WTC11 (cell line): ENCODE results near the gene OPCML. TPM values are rescaled to one million over a fixed set of nuclear protein-coding genes. Genes with fewer than 3 reads are reported as not detected.

ENCODE experiments used
- ATAC-seq: fragments of 200-7000 bp; cut with Tn5 transposase; 2 replicates; pipeline ENCODE4 v1.10.0; 2021; ENCODE audit warnings: mild to moderate bottlenecking, moderate library complexity
- CTCF ChIA-PET: fragments of 300-600 bp; sonication (Branson Sonifier 250); formaldehyde crosslinking; loops from one replicate; lab custom pipeline; 2021; ENCODE audit warnings: antibody characterized with exemption; lab: Charles Lee
- POLR2A ChIA-PET: fragments of 350-600 bp; sonication (Branson Sonifier 250); formaldehyde crosslinking; loops from one replicate; lab custom pipeline; 2021; ENCODE audit warnings: antibody characterized with exemption; lab: Charles Lee
- DNase-seq: peaks from one replicate; pipeline ENCODE4 v3.0.0; 2021; ENCODE audit warnings: low spot score
- H3K27ac Mint-ChIP-seq: 2 replicates; pipeline ENCODE4 v1.8.0; 2021; ENCODE audit warnings: mixed read lengths
- H3K27me3 Mint-ChIP-seq: 2 replicates; pipeline ENCODE4 v1.8.0; 2021; ENCODE audit warnings: low read depth, mild to moderate bottlenecking, moderate library complexity, mixed read lengths
- H3K36me3 Mint-ChIP-seq: 2 replicates; pipeline ENCODE4 v1.8.0; 2021; ENCODE audit warnings: mixed read lengths
- H3K4me1 Mint-ChIP-seq: 2 replicates; pipeline ENCODE4 v1.8.0; 2022; ENCODE audit warnings: mixed read lengths
- H3K4me3 Mint-ChIP-seq: 2 replicates; pipeline ENCODE4 v1.8.0; 2021; ENCODE audit warnings: mild to moderate bottlenecking, moderate library complexity, mixed read lengths
- H3K9me3 Mint-ChIP-seq: 2 replicates; pipeline ENCODE4 v1.8.0; 2021; ENCODE audit warnings: mixed read lengths
- ETV6 ChIP-seq: sonication (generic); formaldehyde crosslinking; IDR thresholded peaks from 2 replicates; pipeline ENCODE4 v1.8.1; 2022; ENCODE audit warnings: mild to moderate bottlenecking, missing genetic modification reagents
- GABPB1 ChIP-seq: sonication (generic); formaldehyde crosslinking; IDR thresholded peaks from 2 replicates; pipeline ENCODE4 v1.8.1; 2023; ENCODE audit warnings: mild to moderate bottlenecking, missing genetic modification reagents
- HMGA2 ChIP-seq: fragments of 250-450 bp; sonication (Bioruptor Pico); IDR thresholded peaks from 2 replicates; pipeline ENCODE4 v1.4.0; 2021; ENCODE audit warnings: mild to moderate bottlenecking, moderate library complexity
- JUN ChIP-seq: sonication (generic); formaldehyde crosslinking; IDR thresholded peaks from 2 replicates; pipeline ENCODE4 v1.8.0; 2023; ENCODE audit warnings: mild to moderate bottlenecking, missing genetic modification reagents
- NFE2L1 ChIP-seq: sonication (generic); formaldehyde crosslinking; IDR thresholded peaks from 2 replicates; pipeline ENCODE4 v1.8.1; 2023; ENCODE audit warnings: missing genetic modification reagents
- OVOL2 ChIP-seq: fragments of 250-450 bp; sonication (Bioruptor Pico); IDR thresholded peaks from 2 replicates; pipeline ENCODE4 v1.9.0; 2021; ENCODE audit warnings: mild to moderate bottlenecking, borderline replicate concordance
- PRRX2 ChIP-seq: fragments of 250-450 bp; sonication (Bioruptor Pico); IDR thresholded peaks from 2 replicates; pipeline ENCODE4 v1.8.0; 2021; ENCODE audit warnings: mild to moderate bottlenecking
- SOX15 ChIP-seq: fragments of 250-450 bp; sonication (Bioruptor Pico); IDR thresholded peaks from 2 replicates; pipeline ENCODE4 v1.9.0; 2021; ENCODE audit warnings: mild to moderate bottlenecking
- SP1 ChIP-seq: sonication (generic); formaldehyde crosslinking; conservative IDR thresholded peaks from 2 replicates; pipeline ENCODE4 v1.8.1; 2022; ENCODE audit warnings: missing genetic modification reagents
- TEAD4 ChIP-seq: sonication (generic); formaldehyde crosslinking; IDR thresholded peaks from 2 replicates; pipeline ENCODE4 v1.8.0; 2022; ENCODE audit warnings: mild to moderate bottlenecking, missing genetic modification reagents
- ZNF121 ChIP-seq: sonication (generic); formaldehyde crosslinking; IDR thresholded peaks from 2 replicates; pipeline ENCODE4 v1.8.0; 2023; ENCODE audit warnings: missing genetic modification reagents
- ZNF138 ChIP-seq: sonication (generic); formaldehyde crosslinking; conservative IDR thresholded peaks from 2 replicates; pipeline ENCODE4 v1.8.1; 2022; ENCODE audit warnings: mild to moderate bottlenecking, moderate library complexity, missing genetic modification reagents
- ZNF317 ChIP-seq: sonication (generic); formaldehyde crosslinking; IDR thresholded peaks from 2 replicates; pipeline ENCODE4 v1.8.1; 2023; ENCODE audit warnings: low read depth, mild to moderate bottlenecking, moderate library complexity, missing genetic modification reagents, borderline replicate concordance
- ZNF423 ChIP-seq: fragments of 250-450 bp; sonication (Bioruptor Pico); IDR thresholded peaks from 2 replicates; pipeline ENCODE4 v2.1.2; 2022; ENCODE audit warnings: mild to moderate bottlenecking, moderate library complexity
- total RNA-seq: library from RNA; stranded (reverse); gene quantifications from 3 replicates; pipeline ENCODE4 v1.2.3, GENCODE V29; 2021
- TF ChIP-seq, protein P1 (sequence below): sonication (generic); formaldehyde crosslinking; IDR thresholded peaks from 2 replicates; pipeline ENCODE4 v1.8.0; 2022; ENCODE audit warnings: mild to moderate bottlenecking, missing genetic modification reagents
- TF ChIP-seq, protein P2 (sequence below): sonication (generic); formaldehyde crosslinking; IDR thresholded peaks from 2 replicates; pipeline ENCODE4 v1.8.0; 2022; ENCODE audit warnings: mild to moderate bottlenecking, missing genetic modification reagents
- TF ChIP-seq, protein P3 (sequence below): fragments of 250-450 bp; sonication (Bioruptor Pico); IDR thresholded peaks from 2 replicates; pipeline ENCODE4 v1.8.0; 2021; ENCODE audit warnings: mild to moderate bottlenecking
- TF ChIP-seq, protein P4 (sequence below): sonication (generic); formaldehyde crosslinking; IDR thresholded peaks from 2 replicates; pipeline ENCODE4 v1.8.1; 2023; ENCODE audit warnings: mild to moderate bottlenecking, missing genetic modification reagents, borderline replicate concordance
- TF ChIP-seq, protein P5 (sequence below): sonication (generic); formaldehyde crosslinking; IDR thresholded peaks from 2 replicates; pipeline ENCODE4 v1.8.1; 2023; ENCODE audit warnings: mild to moderate bottlenecking, missing genetic modification reagents
- TF ChIP-seq, protein P6 (sequence below): sonication (generic); formaldehyde crosslinking; IDR thresholded peaks from 2 replicates; pipeline ENCODE4 v1.8.1; 2023; ENCODE audit warnings: mild to moderate bottlenecking, missing genetic modification reagents, moderate library complexity
- TF ChIP-seq, protein P7 (sequence below): fragments of 200-600 bp; IDR thresholded peaks from 2 replicates; pipeline ENCODE4 v1.8.0; 2022; ENCODE audit warnings: antibody characterized with exemption

Gene OPCML
- total RNA-seq, 1 experiment from 2014 or later = 1.5 TPM

DNA sequence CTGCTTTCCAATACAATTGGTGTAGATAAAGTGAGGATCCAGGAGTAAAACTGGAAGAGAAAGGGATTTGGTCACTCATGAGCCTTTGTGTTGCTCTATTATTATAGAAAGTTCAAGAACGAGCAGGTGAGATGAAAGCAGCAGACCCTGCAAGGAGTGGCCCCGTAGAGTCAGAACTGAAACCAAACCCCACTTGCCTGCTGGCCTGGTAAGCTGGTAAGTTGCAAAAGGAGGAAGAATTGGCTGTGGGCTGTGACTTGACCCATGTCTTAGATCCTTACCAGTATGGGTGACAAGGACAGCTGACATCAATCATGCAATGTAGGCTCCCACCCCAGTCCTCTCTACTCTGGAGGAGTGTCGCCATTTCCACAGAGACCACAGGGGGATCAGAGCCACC is 201.3 kb downstream of the OPCML start:
- ChIA-PET CTCF (no interaction called here), POLR2A (no interaction called here)
- H3K9me3 Mint-ChIP-seq = peaks cover 6% of the 10 kb centered on the region
- no peak overlapping the region for H3K4me3 Mint-ChIP-seq
- no peaks in the 10 kb centered on the region; the same call in 1 of the 2 replicates for H3K27me3 Mint-ChIP-seq
- TF ChIP-seq JUN (CRISPR knock-in tag) = no peak
- no peak for TF ChIP-seq HMGA2
- TF ChIP-seq SP1 (CRISPR knock-in tag) = no peak
- no peak for TF ChIP-seq ZNF121 (CRISPR knock-in tag)
- no peak for TF ChIP-seq PRRX2 (CRISPR knock-in tag)
- TF ChIP-seq ZNF317 (CRISPR knock-in tag) = no peak
- TF ChIP-seq, protein P1, sequence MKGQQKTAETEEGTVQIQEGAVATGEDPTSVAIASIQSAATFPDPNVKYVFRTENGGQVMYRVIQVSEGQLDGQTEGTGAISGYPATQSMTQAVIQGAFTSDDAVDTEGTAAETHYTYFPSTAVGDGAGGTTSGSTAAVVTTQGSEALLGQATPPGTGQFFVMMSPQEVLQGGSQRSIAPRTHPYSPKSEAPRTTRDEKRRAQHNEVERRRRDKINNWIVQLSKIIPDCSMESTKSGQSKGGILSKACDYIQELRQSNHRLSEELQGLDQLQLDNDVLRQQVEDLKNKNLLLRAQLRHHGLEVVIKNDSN (CRISPR knock-in tag) = no peak
- TF ChIP-seq, protein P2, sequence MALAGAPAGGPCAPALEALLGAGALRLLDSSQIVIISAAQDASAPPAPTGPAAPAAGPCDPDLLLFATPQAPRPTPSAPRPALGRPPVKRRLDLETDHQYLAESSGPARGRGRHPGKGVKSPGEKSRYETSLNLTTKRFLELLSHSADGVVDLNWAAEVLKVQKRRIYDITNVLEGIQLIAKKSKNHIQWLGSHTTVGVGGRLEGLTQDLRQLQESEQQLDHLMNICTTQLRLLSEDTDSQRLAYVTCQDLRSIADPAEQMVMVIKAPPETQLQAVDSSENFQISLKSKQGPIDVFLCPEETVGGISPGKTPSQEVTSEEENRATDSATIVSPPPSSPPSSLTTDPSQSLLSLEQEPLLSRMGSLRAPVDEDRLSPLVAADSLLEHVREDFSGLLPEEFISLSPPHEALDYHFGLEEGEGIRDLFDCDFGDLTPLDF (CRISPR knock-in tag) = no peak
- no peak for TF ChIP-seq GABPB1 (CRISPR knock-in tag)
- TF ChIP-seq, protein P3, sequence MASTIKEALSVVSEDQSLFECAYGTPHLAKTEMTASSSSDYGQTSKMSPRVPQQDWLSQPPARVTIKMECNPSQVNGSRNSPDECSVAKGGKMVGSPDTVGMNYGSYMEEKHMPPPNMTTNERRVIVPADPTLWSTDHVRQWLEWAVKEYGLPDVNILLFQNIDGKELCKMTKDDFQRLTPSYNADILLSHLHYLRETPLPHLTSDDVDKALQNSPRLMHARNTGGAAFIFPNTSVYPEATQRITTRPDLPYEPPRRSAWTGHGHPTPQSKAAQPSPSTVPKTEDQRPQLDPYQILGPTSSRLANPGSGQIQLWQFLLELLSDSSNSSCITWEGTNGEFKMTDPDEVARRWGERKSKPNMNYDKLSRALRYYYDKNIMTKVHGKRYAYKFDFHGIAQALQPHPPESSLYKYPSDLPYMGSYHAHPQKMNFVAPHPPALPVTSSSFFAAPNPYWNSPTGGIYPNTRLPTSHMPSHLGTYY (CRISPR knock-in tag) = no peak
- TF ChIP-seq SOX15 (CRISPR knock-in tag) = no peak
- TF ChIP-seq, protein P4, sequence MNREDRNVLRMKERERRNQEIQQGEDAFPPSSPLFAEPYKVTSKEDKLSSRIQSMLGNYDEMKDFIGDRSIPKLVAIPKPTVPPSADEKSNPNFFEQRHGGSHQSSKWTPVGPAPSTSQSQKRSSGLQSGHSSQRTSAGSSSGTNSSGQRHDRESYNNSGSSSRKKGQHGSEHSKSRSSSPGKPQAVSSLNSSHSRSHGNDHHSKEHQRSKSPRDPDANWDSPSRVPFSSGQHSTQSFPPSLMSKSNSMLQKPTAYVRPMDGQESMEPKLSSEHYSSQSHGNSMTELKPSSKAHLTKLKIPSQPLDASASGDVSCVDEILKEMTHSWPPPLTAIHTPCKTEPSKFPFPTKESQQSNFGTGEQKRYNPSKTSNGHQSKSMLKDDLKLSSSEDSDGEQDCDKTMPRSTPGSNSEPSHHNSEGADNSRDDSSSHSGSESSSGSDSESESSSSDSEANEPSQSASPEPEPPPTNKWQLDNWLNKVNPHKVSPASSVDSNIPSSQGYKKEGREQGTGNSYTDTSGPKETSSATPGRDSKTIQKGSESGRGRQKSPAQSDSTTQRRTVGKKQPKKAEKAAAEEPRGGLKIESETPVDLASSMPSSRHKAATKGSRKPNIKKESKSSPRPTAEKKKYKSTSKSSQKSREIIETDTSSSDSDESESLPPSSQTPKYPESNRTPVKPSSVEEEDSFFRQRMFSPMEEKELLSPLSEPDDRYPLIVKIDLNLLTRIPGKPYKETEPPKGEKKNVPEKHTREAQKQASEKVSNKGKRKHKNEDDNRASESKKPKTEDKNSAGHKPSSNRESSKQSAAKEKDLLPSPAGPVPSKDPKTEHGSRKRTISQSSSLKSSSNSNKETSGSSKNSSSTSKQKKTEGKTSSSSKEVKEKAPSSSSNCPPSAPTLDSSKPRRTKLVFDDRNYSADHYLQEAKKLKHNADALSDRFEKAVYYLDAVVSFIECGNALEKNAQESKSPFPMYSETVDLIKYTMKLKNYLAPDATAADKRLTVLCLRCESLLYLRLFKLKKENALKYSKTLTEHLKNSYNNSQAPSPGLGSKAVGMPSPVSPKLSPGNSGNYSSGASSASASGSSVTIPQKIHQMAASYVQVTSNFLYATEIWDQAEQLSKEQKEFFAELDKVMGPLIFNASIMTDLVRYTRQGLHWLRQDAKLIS (CRISPR knock-in tag) = no peak
- TF ChIP-seq ZNF423 = no peak
- no peak for TF ChIP-seq OVOL2 (CRISPR knock-in tag)
- TF ChIP-seq NFE2L1 = no peak
- TF ChIP-seq, protein P5, sequence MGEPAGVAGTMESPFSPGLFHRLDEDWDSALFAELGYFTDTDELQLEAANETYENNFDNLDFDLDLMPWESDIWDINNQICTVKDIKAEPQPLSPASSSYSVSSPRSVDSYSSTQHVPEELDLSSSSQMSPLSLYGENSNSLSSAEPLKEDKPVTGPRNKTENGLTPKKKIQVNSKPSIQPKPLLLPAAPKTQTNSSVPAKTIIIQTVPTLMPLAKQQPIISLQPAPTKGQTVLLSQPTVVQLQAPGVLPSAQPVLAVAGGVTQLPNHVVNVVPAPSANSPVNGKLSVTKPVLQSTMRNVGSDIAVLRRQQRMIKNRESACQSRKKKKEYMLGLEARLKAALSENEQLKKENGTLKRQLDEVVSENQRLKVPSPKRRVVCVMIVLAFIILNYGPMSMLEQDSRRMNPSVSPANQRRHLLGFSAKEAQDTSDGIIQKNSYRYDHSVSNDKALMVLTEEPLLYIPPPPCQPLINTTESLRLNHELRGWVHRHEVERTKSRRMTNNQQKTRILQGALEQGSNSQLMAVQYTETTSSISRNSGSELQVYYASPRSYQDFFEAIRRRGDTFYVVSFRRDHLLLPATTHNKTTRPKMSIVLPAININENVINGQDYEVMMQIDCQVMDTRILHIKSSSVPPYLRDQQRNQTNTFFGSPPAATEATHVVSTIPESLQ = no peak
- TF ChIP-seq TEAD4 (CRISPR knock-in tag) = no peak
- TF ChIP-seq ETV6 (CRISPR knock-in tag) = no peak
- H3K27ac Mint-ChIP-seq = no peak overlapping the region
- ATAC-seq (no peak), DNase-seq (no peak)
- peaks cover under 1% of the 10 kb centered on the region for H3K4me1 Mint-ChIP-seq
- H3K36me3 Mint-ChIP-seq = 0 out of 2 replicates have a peak, but pooled peaks cover 4% of the 10 kb centered on the region

DNA sequence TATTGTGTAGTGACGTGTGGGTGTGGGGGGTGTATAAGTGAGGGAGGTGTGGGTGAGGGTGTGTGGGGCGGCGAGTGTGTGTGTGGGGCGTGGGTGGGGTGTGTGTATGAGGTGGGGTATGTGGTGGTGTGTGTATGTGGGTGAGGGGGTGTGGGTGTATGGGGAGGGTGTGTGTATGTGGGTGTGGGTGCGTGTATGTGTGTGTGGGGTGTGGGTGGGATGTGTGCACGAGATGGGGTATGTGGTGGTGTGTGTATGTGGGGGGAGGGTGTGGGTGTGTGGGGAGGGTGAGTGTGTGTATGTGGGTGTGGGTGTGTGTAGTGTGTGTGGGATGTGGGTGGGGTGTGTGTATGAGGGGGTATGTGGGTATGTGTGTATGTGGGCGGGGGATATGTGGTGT is 205.5 kb downstream of the OPCML start:
- Mint-ChIP-seq H3K4me3 (no peak overlapping the region), H3K4me1 (peaks cover 11% of the 10 kb centered on the region), H3K27me3 (no peaks in the 10 kb centered on the region; the same call in 1 of the 2 replicates), H3K27ac (no peak overlapping the region), H3K9me3 (no peaks in the 10 kb centered on the region), H3K36me3 (no peaks in the 10 kb centered on the region)
- ATAC-seq = no peak
- DNase-seq = no peak
- ChIA-PET POLR2A (no interaction called here), CTCF (no interaction called here)
- TF ChIP-seq, protein P6, sequence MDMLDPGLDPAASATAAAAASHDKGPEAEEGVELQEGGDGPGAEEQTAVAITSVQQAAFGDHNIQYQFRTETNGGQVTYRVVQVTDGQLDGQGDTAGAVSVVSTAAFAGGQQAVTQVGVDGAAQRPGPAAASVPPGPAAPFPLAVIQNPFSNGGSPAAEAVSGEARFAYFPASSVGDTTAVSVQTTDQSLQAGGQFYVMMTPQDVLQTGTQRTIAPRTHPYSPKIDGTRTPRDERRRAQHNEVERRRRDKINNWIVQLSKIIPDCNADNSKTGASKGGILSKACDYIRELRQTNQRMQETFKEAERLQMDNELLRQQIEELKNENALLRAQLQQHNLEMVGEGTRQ (CRISPR knock-in tag) = no peak
- no peak for TF ChIP-seq ZNF138 (CRISPR knock-in tag)
- TF ChIP-seq, protein P7, sequence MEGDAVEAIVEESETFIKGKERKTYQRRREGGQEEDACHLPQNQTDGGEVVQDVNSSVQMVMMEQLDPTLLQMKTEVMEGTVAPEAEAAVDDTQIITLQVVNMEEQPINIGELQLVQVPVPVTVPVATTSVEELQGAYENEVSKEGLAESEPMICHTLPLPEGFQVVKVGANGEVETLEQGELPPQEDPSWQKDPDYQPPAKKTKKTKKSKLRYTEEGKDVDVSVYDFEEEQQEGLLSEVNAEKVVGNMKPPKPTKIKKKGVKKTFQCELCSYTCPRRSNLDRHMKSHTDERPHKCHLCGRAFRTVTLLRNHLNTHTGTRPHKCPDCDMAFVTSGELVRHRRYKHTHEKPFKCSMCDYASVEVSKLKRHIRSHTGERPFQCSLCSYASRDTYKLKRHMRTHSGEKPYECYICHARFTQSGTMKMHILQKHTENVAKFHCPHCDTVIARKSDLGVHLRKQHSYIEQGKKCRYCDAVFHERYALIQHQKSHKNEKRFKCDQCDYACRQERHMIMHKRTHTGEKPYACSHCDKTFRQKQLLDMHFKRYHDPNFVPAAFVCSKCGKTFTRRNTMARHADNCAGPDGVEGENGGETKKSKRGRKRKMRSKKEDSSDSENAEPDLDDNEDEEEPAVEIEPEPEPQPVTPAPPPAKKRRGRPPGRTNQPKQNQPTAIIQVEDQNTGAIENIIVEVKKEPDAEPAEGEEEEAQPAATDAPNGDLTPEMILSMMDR = no peak
